ENCODE data around the gene MNT.
"Not testable (repeated sequence)": the region's sequence is repeated elsewhere in the genome, so short reads cannot be mapped to it uniquely, and the experiment has no call there.

MNT gene, protein sequence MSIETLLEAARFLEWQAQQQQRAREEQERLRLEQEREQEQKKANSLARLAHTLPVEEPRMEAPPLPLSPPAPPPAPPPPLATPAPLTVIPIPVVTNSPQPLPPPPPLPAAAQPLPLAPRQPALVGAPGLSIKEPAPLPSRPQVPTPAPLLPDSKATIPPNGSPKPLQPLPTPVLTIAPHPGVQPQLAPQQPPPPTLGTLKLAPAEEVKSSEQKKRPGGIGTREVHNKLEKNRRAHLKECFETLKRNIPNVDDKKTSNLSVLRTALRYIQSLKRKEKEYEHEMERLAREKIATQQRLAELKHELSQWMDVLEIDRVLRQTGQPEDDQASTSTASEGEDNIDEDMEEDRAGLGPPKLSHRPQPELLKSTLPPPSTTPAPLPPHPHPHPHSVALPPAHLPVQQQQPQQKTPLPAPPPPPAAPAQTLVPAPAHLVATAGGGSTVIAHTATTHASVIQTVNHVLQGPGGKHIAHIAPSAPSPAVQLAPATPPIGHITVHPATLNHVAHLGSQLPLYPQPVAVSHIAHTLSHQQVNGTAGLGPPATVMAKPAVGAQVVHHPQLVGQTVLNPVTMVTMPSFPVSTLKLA

DNA sequence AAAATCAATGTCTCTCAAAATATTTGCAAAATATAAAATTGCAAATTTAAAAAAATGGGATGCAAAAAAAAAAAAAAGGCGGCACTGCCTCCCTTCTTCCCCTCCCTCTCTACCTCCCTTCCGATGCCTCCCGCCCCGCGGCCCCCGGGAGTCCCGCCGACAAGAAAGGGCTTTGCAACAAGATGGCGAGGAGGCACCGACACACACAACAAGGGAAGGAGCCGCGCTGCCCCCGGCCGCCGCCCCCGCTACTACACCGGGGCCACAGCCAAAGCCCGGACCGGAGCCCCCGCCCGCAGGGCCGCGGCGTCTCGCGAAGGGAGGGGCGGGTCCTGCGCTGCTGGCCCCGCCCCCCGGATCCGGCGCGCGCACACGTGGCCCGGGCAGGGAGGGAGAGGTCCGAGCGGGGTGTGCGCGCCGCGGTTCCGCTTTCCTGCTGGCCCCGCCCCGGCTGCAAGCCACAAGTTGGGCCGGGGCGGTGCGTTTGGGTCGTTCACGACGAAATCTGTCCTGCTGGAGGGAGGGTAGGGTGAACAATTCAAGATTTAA lies at the start of gene MNT:
MNT (minus strand) TSS at position 184 of the 549 bp plus-strand sequence. CDS start 348 bp downstream, outside the sequence.
- peak in 1 of 2 donors; percentile 92 for DNase-seq

DNA sequence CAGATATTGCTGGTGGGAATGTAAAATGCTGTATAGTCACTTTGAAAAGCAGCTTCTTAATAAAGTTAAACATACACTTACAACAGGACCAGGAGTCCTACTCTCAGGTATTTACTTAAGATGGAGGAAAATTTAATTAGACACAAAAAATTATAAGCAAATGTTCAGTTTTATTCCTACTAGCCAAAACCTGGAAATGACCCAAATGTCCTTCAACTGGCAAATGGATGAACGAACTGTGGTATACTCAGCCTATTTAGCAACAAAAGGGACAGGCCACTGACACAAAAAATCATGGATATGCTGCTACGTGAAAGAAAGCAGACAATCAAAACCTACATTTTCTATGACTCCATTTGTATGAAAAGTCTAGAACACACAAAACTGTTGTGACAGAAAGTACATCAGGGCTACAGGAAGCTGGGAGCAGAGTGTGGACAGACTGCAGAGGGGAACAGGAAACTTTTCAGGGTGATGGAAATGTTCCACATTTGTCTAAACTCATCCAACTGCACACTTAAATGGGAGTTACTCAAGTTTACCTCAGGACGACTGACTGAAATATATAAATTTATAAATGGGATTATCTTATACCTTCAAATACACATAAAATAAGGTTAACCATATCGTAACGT lies 49.3 kb upstream of the MNT start:
- peak in 1 of 2 donors; percentile 6 for DNase-seq

DNA sequence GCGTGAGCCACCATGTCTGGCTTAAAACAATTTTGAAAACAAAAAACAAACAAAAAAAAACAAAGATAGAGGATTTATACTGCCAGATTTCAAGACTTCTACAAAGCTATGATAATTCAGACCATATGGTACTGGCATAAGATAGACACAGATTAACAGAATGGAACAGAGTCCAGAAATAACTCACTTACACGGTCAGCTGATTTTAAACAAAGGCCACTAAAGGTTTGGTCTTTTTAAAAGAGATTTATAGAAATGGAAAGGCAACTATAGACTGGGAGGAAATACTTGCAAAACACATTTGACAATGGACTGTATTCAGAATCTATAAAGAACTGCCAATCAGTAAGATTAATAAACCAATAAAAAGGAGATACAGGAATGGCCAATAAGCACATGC lies 48.6 kb upstream of the MNT start:
- no peak for DNase-seq

DNA sequence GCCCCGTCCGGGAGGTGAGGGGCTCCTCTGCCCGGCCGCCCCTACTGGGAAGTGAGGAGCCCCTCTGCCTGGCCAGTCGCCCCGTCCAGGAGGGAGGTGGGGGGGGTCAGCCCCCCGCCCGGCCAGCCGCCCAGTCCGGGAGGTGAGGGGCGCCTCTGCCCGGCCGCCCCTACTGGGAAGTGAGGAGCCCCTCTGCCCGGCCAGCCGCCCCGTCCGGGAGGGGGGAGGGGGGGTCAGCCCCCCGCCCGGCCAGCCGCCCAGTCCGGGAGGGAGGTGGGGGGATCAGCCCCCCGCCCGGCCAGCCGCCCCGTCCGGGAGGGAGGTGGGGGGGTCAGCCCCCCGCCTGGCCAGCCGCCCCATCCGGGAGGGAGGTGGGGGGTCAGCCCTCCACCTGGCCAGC lies 46.6 kb upstream of the MNT start:
- not testable (repeated sequence) for DNase-seq

DNA sequence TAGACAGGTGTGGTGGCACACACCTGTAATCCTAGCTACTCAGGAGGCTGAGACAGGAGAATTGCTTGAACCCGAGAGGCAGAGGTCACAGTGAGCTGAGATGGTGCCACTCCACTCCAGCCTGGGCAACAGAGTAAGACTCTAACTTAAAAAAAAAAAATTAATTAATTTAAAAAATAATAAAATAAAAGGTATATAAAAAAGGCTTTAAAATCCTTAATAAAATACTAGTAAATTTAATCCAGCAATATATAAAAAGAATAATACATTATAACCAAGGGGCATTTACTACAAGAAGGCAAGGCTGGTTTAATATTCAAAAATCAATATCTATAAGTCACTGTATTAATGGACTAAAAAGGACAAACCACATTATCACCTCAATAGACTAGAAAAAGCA lies 44.8 kb upstream of the MNT start:
- DNase-seq = no peak

DNA sequence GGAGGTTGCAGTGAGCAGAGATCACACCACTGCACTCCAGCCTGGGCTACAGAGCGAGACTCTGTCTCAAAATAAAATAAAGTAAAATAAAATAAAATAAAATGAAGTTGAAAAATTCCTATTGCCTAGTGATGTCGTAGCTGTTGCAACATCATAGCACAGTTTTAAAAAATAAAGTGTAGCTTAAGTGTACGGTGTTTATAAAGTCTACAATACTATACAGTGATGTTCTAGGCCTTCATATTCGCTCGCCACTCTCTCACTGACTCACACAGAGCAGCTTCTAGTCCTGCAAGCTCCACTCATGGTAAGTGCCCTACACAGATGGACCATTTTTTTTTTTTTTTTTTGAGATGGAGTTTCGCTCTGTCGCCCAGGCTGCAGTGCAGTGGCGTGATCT lies 43.5 kb upstream of the MNT start:
- no peak for DNase-seq

DNA sequence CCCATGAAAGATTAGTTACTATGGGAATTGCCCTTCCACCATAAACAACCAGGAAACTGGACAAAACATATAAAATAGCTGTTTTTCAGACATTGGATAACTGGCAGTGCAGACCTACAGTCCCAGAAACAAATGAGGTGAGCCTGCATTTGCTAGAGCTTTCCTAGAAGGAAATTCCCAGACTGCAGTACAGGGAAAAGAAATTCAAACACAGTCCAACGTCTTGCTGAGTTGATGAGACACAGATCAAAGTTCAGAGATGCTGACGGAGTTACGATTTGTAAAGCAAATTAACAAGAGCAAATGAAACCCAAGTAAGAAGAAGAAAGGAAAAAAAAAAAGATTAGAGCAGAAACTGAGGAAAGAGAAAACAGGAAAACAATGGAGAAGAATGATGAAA lies 41.3 kb upstream of the MNT start:
- DNase-seq = no peak

DNA sequence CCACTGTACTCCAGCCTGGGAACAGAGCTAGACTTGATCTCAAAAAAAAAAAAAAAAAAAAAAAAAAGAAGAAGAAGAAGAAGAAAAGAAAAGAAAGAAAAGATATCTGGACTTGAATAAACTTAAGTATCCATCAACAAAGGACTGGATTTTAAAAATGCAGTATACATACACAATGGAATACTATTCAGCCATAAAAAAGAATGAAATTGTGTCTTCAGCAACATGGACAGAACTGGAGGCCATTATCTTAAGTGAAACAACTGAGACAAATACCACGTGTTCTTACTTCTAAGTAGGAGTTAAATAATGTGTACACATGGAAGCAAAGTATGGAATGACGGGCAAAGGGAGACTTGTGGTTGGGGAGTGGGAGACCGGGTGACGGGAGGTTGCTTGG lies 40.1 kb upstream of the MNT start:
- DNase-seq = no peak

DNA sequence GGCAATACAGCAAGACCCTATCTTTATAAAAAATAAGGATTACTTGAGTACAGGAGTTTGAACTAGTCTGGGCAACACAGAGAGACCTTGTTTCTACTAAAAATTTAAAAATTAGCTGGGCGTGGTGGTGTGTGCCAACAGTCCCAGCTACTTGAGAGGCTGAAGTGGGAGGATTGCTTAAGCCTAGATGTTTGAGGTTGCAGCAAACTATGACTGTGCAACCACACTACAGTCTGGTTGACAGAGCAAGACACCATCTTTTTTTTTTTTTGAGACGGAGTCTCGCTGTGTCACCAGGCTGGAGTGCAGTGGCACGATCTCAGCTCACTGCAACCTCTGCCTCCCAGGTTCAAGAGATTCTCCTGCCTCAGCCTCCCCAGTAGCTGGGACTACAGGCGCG lies 39.1 kb upstream of the MNT start:
- DNase-seq = not testable (repeated sequence)

DNA sequence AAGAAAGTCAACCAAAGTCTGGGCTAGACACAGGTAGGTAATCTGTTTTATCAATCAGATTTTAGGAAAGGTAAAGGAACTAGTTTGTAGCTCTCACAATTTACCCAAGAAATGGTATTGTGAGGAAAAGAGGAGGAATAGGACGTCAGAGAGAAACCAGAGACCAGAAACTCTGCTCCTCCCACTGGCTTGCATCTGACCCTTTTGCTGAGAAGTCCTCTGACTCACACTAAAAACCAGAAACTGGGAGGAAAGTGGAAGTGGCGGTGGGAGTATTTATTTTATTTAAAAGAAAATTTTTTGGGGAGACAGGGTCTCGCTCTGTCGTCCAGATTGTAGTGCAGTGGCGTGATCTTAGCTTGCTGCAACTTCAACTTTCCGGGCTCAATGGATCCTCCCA lies 38.0 kb upstream of the MNT start:
- no peak for DNase-seq

DNA sequence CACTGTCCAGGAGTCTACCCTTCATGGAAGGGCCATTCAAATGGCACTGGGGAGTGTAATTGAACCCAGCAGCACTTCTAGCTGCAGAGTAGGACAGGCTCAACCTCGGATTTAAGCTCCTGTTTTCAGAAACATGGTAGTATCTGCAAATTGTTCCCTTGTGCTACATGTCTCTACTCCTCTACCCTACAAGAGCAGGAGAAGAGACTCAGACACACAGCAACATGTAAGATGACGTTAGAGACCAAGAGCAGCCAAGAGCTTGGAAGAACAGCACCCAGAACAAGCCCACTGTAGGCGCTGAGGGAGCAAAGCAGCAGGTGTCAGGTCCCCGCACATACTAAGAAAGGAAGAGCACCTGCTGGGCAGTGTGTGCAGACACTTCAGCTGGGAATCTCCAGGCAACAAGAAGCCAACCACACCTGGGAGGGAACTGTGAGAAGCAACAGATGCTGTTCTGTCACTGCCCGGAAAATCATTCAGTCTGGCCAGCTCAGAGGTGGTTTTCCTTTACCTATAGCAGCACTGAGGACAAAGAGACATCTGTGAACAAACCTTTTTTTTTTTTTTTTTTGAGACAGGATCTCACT lies 35.6 kb upstream of the MNT start:
- DNase-seq = no peak

DNA sequence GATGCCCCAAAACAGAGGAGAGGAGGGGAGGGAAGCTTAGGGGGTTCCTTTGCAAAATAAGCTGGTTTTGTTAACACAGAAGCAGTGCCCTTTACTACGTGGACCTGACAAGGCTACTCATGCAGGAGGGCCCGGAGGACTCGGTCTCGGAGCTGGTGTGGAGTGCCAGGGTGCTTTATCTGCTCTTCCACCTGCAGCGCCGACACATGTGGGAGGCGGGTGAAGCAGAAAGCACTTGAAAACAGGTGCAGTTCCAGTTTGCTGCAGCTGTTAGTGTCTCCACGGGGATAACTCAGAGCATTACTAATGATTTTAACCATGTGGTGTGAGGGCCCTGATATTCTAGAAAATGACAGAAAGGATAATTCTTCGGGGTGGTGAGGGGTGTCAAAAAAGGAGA lies 35.0 kb upstream of the MNT start:
- DNase-seq = no peak

DNA sequence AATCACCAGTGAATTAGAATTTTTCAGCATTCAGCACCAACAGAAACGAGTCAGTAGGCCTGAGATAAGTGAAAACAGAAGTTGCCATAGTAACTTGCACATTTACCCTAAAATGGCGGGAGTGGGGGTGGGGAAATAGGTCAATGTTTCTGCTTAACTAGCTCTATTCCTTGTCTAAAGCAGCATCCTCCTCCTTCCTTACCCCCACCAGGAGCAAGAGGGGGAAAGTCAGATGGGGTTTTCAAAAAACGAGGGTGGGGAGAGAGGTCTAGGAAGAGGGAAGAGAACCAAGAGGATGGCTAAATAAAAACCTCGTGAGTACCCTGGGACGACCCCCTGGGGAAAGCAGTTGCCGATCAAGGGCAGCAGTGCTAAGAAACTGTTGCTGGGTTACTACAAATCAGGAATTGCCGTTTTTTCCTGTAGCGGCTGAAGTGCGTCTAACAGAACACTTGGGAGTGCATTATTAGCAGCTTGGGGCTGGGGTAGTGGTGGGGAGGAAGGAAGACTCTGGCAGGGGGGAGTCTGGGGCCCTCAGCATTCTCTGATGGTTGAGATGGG lies 34.4 kb upstream of the MNT start:
- DNase-seq = no peak

DNA sequence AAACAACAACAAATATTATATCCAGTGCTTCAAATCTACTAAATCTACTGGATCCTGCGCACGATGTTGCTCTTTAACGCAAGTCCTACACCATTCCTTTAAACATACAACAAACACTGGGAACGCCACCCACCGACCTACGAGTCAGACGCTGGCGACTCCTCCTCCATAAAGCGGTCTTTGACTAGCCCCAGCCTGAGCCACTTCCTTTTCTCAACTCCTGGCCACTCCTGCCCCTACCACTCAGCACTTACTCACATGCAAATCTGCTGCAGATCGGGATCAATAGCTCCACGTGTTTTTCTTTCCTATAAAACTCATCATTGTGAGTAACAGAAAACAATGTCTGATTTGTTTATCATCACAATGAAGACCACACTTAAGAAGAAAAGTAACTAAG lies 32.8 kb upstream of the MNT start:
- DNase-seq = no peak

DNA sequence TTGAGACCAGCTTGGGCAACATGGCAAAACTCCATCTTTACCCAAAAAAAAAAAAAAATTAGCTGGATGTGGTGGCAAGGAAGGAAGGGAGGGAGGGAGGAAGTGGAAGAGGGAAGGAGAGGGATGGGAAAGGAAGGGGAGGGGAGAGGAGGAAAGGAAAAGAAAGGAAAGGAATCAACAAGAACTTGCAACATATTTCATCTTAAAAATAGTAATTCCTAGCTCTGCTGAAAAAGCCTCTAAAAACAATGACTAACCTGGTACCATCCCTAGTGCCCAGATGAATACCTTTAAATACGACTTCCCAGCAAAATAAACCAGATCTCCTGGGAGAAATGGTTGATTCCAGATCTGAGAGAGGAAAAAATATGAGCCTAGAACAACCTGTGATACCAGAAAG lies 27.1 kb upstream of the MNT start:
- DNase-seq = no peak

DNA sequence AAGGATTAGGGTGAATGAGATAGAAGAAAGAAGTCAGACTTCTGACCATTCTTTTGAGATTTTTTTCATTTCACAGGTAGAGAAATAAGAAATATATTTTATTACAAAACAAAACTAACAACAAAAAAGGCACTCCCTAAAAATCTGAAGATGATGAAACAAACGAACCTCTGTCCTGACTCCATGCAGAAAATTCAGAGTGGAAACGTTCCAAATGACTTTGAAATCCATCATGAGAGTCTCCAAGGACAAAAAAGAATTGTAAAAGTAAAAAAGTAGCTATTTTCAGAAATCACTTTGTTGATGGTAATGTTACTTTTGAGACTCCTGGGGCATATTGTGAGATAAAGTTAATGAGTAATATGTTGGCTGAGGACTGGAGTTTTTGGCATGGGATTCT lies 26.4 kb upstream of the MNT start:
- DNase-seq = no peak

DNA sequence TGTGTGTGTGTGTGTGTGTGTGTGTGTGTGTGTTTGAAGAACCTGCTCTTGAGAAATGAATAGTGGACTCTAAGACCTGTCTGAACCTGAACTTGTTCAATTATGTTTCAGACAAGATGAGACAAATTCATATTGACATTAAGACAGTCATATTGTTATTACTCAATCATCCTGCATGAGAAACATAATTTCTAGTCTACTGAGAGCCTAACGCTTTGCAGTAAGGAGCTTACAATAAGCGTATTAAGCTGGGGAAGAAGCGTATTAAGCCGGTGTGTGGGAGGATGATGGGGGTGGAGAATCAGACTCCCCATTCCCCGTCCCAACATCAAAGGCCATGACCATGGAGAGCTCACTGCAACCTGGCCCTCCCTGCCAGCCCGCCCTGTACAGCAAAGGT lies 22.4 kb upstream of the MNT start:
- DNase-seq = no peak

DNA sequence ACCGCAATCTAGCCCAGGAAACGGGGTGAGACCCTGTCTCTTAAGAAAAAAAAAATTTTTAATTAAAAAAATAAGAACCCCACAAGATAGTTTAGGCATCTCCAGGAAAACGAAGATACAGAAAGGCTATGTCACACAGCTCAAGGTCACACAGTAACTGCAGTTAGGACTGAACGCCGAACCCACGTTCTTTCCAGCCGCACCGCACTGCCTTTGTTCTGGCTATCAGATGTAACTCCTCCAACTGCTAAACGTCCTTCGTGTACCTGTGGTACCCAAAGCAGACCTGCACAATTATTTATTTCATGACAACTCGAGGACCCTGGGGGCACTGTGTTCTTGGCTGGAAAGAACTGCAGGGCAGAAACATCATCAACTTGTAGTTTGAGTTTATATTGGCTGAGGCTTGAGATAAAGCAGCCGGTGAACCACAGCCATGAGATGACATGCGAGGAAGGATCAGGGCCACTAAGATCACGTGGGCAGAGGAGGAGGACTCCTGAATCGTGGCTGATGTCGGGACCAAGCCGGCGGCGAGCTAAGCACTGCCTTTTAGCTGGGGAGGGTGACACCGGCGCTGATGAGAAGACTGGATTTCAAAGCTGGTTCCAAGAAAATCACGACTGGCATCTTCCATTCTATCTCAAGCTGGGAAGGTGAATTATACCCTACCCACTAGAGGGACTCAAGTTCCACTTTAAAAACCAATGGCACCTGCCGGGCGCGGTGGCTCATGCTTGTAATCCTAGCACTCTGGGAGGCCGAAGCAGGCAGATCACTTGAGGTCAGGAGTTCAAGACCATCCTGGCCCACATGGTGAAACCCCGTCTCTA lies 20.7 kb upstream of the MNT start:
- DNase-seq = no peak

DNA sequence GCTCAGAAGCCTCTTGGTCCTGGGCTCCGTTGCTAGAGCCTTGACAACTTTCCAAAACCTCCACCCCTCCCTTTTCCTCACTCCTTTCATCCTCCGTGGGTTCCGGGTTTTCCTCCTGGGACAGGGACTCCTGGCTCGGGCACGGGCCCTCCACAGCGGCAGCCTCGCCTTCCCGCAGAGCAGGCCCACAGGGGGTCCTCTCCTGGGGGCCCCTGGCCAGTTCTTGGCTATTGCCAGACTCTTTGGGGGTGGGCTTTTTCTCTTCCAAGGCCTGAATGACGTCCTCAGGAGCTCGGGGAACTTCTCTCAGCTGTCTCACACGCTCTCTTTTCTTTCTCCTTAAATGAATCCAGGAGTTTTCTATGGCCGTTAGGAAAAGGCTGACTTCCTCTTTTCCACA lies 19.3 kb upstream of the MNT start:
- no peak for DNase-seq

DNA sequence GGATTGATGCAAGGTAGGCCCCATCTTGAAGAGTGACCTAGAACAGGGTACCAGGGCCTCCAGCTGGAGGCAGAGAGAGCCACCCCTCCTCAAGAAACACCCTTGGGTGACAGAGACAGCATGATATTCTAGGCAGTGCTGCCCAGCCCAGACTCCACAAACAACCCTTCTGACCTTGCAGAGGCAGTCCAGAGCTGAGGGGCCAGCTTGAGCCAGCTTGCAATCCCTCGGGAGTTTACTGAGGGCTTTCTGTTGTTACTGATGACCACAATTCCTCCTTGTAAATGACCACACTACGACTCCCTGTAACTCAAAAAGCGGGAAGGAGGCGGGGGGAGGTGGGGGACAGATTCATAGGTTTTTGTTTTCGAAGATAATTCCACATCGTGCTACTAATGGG lies 18.6 kb upstream of the MNT start:
- no peak for DNase-seq

DNA sequence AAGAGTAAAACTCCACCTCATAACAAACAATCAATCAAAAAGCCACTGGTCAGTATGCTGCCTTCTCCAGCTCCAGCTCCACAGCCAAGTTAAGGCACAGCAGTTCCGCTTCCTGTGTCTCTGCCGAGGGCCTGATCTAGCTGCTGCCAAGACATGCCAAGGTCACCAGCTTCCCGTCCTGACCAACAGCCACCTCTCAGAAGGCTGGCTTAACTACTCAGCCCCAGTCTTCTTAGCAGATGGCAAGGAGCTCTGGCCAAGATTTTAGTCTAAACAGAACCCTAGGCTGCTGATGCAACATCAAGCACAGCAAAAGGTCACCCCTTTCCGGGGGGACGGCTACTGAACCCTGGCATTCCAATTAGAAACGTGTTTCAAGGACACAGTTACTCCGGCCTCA lies 17.7 kb upstream of the MNT start:
- DNase-seq = no peak

DNA sequence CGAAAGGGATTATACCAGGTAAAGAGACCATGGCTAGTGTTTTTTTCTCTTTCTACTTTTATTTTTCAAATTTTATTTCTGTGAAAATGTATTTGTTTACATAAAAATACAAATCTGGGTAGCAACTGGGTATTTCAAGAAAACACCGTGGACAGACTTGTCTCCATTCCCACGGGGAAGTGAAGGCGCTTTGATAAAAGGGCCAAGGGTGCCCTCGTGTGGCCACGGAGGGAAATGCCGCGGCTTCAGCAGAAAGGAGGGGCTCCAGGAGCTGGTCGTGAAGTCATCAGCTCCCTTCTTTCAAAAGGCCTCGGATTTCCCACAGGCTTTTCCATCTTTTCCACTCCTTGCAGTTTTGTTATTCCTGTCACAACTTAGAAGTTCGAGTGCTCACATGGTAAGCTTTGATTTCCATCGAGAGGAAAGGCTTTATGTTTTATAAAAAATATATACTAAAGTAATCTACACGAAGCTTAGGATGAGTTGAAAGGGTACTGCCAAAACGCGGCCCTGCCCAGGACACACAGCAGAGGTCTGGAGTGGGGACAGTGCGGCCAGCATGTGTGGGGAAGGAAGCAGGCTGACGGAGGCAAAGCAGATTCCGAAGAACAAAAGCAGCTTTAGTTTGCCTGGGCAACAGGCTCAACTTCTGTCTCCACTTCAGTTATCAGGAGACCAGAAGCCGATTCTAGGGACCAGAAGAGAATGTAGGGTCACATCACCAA lies 15.3 kb upstream of the MNT start:
- DNase-seq = peak; percentile 52 to 72

All from bone marrow (tissue), 2 donors.